ENCODE data around the gene SH3GL1.

Gene SH3GL1

GRCh38 chr19:4313847-4314490, 86.4 kb downstream of the SH3GL1 start:
- no peak for DNase-seq (ENCODE audit: low spot score)

All from HuH-7.5 (cell line).